ENCODE results near the gene GLTPD2. TPM values are rescaled to one million over a fixed set of nuclear protein-coding genes. Genes with fewer than 3 reads are reported as not detected.

Gene GLTPD2
- total and polyA plus RNA-seq, 2 experiments from 2014 or later: 40.1 to 100.0 TPM

- no peaks in the 10 kb centered on the region for H4K20me1 ChIP-seq (ENCODE audit: insufficient read depth, poor library complexity, severe bottlenecking)
- no peak overlapping the region for H3K27ac ChIP-seq
- DNase-seq (ENCODE audit: low spot score): no peak
- no peak for TF ChIP-seq EZH2phosphoT487 (IDR thresholded peaks at IDR 0.05; ENCODE audit: low read depth, severe bottlenecking, unreplicated experiment)
- no peak for TF ChIP-seq EZH2 (IDR thresholded peaks at IDR 0.05; ENCODE audit: borderline replicate concordance)
- no peak for TF ChIP-seq CTCF (IDR thresholded peaks at IDR 0.05; ENCODE audit: poor library complexity)
- no peaks in the 10 kb centered on the region for H3K9me2 ChIP-seq (replicated peaks; ENCODE audit: insufficient read depth)
- no peak overlapping the region for H2AFZ ChIP-seq
- no peak overlapping the region for H3K4me3 ChIP-seq
- H3K36me3 ChIP-seq (replicated peaks; ENCODE audit: insufficient read depth, low read depth): no peaks in the 10 kb centered on the region
- no peaks in the 10 kb centered on the region for H3K9me3 ChIP-seq (ENCODE audit: low read depth)
- H3K4me1 ChIP-seq (ENCODE audit: insufficient read depth): no peaks in the 10 kb centered on the region
- no peaks in the 10 kb centered on the region for H3K27me3 ChIP-seq
- no peaks in the 10 kb centered on the region for H3K79me2 ChIP-seq
- WGBS (ENCODE audit: low lambda C conversion rate, missing lambda C conversion rate): 79% methylated on average over 7 of the region's 7 CpGs
- no peak overlapping the region for H3K4me2 ChIP-seq
Observed at GRCh38 chr17:4815043-4815675, 26.4 kb downstream of the GLTPD2 start.

GRCh38 chr17:4816826-4817225 lies 28.1 kb downstream of the GLTPD2 start:
- Histone ChIP-seq H3K4me1 (ENCODE audit: insufficient read depth) (no peaks in the 10 kb centered on the region), H3K9me3 (ENCODE audit: low read depth) (no peaks in the 10 kb centered on the region), H3K9me2 (replicated peaks; ENCODE audit: insufficient read depth) (no peaks in the 10 kb centered on the region), H3K27ac (no peak overlapping the region), H4K20me1 (ENCODE audit: insufficient read depth, poor library complexity, severe bottlenecking) (no peaks in the 10 kb centered on the region), H3K4me3 (no peak overlapping the region), H3K79me2 (no peaks in the 10 kb centered on the region), H3K27me3 (no peaks in the 10 kb centered on the region), H2AFZ (no peak overlapping the region), H3K36me3 (replicated peaks; ENCODE audit: insufficient read depth, low read depth) (no peaks in the 10 kb centered on the region), H3K4me2 (no peak overlapping the region)
- WGBS (ENCODE audit: low lambda C conversion rate, missing lambda C conversion rate): 96% methylated on average over 12 of the region's 13 CpGs
- no peak for DNase-seq (ENCODE audit: low spot score)
- no peak for TF ChIP-seq CTCF (IDR thresholded peaks at IDR 0.05; ENCODE audit: poor library complexity)
- TF ChIP-seq EZH2 (IDR thresholded peaks at IDR 0.05; ENCODE audit: borderline replicate concordance): no peak
- TF ChIP-seq EZH2phosphoT487 (IDR thresholded peaks at IDR 0.05; ENCODE audit: low read depth, severe bottlenecking, unreplicated experiment): no peak

GRCh38 chr17:4818276-4818675 lies 29.5 kb downstream of the GLTPD2 start:
- no peaks in the 10 kb centered on the region for H4K20me1 ChIP-seq (ENCODE audit: insufficient read depth, poor library complexity, severe bottlenecking)
- no peak overlapping the region for H2AFZ ChIP-seq
- no peak overlapping the region for H3K27ac ChIP-seq
- no peak overlapping the region for H3K4me2 ChIP-seq
- no peaks in the 10 kb centered on the region for H3K9me3 ChIP-seq (ENCODE audit: low read depth)
- no peaks in the 10 kb centered on the region for H3K4me1 ChIP-seq (ENCODE audit: insufficient read depth)
- H3K4me3 ChIP-seq: no peak overlapping the region
- WGBS (ENCODE audit: low lambda C conversion rate, missing lambda C conversion rate): 86% methylated on average over 8 of the region's 12 CpGs
- TF ChIP-seq CTCF (IDR thresholded peaks at IDR 0.05; ENCODE audit: poor library complexity) (no peak), EZH2 (IDR thresholded peaks at IDR 0.05; ENCODE audit: borderline replicate concordance) (no peak), EZH2phosphoT487 (IDR thresholded peaks at IDR 0.05; ENCODE audit: low read depth, severe bottlenecking, unreplicated experiment) (no peak)
- no peaks in the 10 kb centered on the region for H3K36me3 ChIP-seq (replicated peaks; ENCODE audit: insufficient read depth, low read depth)
- no peaks in the 10 kb centered on the region for H3K27me3 ChIP-seq
- no peaks in the 10 kb centered on the region for H3K9me2 ChIP-seq (replicated peaks; ENCODE audit: insufficient read depth)
- H3K79me2 ChIP-seq: no peaks in the 10 kb centered on the region
- no peak for DNase-seq (ENCODE audit: low spot score)

Data from hepatocyte (in vitro differentiated cells).